ENCODE results near the gene TOX3. TPM values are rescaled to one million over a fixed set of nuclear protein-coding genes. Genes with fewer than 3 reads are reported as not detected.

The TOX3 gene
- total and polyA plus RNA-seq, 2 of the 13 experiments (the other 11 are each of a cell fraction or from before 2014, with no cell fraction given), result 14.5 to 98.6 TPM

DNA sequence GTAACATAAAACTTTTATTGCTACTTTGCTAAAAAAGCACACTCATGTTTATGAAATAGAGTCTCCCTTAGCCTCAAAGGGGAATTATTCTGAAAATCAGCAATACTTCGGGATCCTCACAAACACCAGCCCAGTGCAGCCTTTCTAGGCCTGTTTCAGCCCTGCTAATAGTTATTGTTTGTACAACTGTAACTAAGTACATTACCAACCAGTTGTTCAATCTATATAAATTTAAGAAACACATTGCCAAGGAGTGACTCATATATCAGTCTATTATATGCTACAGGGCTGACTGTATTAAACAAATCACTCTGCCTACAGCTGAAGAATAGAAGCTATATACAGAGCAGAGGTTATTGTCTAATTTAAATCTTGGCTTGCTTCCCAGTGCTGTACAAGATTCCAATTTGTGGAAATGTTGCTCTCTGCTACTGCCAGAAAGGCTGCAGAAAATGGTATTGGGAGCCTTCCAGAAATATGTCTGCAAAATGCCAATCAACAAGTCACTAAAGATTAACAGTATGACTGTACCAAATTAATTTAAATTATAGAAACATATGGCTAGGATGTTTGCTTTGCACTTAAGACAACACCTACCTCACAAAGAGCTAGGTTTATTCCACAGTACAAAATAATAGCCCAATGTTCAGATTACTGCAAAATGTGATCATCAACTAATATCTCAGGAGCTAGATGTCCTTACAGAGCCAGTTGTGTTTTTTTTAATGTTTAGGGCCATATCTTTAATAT lies 49.7 kb downstream of the TOX3 start (continued):
- TF ChIP-seq PRDM10 (CRISPR knock-in tag; IDR thresholded peaks at IDR 0.05; ENCODE audit: low read depth) (no peak), TCF12 (IDR thresholded peaks at IDR 0.05) (no peak), TCF12 (CRISPR knock-in tag; IDR thresholded peaks at IDR 0.05) (no peak), KLF6 (CRISPR knock-in tag; IDR thresholded peaks at IDR 0.05) (no peak), TFAP4 (IDR thresholded peaks at IDR 0.05; ENCODE audit: borderline replicate concordance, low read depth) (0 out of 2 replicates have a peak, but pooled peaks have one; percentile 33), ZMYM4 (CRISPR knock-in tag; IDR thresholded peaks at IDR 0.05) (no peak), SRSF1 (optimal IDR thresholded peaks at IDR 0.05; ENCODE audit: low read depth, low read length) (no peak), ZBTB21 (CRISPR knock-in tag; IDR thresholded peaks at IDR 0.05) (no peak), ATRX (CRISPR knock-in tag; IDR thresholded peaks at IDR 0.05; ENCODE audit: borderline replicate concordance) (no peak), POLR2G (IDR thresholded peaks at IDR 0.05; ENCODE audit: low read depth, low read length) (0 out of 2 replicates have a peak, but pooled peaks have one; percentile 27)
- TF ChIP-seq, protein P1, sequence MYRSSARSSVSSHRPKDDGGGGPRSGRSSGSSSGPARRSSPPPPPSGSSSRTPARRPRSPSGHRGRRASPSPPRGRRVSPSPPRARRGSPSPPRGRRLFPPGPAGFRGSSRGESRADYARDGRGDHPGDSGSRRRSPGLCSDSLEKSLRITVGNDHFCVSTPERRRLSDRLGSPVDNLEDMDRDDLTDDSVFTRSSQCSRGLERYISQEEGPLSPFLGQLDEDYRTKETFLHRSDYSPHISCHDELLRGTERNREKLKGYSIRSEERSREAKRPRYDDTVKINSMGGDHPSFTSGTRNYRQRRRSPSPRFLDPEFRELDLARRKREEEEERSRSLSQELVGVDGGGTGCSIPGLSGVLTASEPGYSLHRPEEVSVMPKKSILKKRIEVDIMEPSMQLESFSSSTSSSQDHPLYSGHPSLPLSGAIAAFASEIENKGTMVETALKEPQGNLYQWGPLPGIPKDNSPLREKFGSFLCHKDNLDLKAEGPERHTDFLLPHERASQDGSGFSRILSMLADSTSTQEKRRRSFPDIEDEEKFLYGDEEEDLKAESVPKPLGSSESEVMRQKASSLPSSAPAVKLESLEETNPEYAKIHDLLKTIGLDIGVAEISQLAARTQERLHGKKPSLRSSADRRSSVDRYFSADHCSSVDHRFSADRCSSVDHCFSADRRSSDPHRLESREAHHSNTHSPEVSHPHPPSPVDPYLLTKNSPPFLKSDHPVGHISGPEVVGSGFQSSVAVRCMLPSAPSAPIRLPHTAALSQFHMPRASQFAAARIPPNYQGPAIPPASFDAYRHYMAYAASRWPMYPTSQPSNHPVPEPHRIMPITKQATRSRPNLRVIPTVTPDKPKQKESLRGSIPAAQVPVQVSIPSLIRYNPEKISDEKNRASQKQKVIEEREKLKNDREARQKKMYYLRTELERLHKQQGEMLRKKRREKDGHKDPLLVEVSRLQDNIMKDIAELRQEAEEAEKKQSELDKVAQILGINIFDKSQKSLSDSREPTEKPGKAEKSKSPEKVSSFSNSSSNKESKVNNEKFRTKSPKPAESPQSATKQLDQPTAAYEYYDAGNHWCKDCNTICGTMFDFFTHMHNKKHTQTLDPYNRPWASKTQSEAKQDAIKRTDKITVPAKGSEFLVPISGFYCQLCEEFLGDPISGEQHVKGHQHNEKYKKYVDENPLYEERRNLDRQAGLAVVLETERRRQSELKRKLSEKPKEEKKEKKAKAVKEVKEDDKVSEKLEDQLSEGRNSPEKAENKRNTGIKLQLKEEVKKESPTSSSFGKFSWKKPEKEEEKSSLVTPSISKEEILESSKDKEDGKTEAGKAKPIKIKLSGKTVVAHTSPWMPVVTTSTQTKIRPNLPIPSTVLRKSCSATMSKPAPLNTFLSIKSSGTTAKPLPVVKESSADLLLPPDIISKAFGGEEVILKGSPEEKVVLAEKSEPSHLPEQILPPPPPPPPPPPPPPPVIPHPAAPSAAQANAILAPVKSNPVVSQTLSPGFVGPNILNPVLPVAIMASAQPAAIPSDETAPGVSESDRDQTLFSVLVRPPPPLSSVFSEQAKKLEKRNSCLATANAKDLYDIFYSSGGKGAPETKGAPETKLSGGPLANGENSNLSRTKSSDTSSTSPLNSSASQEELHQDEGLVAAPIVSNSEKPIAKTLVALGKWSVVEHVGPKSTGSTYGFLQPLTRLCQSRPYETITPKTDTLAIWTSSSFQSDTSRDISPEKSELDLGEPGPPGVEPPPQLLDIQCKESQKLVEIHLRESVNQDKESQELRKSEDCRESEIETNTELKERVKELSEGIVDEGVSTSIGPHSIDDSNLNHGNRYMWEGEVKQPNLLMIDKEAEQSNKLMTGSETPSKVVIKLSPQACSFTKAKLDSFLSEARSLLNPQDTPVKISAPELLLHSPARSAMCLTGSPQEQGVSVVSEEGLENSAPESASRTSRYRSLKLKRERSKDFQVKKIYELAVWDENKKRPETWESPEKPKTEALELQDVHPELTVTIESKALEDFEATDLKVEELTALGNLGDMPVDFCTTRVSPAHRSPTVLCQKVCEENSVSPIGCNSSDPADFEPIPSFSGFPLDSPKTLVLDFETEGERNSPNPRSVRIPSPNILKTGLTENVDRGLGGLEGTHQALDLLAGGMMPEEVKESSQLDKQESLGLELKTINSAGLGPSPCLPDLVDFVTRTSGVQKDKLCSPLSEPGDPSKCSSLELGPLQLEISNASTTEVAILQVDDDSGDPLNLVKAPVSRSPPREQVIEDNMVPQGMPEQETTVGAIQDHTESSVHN (CRISPR knock-in tag; IDR thresholded peaks at IDR 0.05), result no peak
- TF ChIP-seq, protein P2, sequence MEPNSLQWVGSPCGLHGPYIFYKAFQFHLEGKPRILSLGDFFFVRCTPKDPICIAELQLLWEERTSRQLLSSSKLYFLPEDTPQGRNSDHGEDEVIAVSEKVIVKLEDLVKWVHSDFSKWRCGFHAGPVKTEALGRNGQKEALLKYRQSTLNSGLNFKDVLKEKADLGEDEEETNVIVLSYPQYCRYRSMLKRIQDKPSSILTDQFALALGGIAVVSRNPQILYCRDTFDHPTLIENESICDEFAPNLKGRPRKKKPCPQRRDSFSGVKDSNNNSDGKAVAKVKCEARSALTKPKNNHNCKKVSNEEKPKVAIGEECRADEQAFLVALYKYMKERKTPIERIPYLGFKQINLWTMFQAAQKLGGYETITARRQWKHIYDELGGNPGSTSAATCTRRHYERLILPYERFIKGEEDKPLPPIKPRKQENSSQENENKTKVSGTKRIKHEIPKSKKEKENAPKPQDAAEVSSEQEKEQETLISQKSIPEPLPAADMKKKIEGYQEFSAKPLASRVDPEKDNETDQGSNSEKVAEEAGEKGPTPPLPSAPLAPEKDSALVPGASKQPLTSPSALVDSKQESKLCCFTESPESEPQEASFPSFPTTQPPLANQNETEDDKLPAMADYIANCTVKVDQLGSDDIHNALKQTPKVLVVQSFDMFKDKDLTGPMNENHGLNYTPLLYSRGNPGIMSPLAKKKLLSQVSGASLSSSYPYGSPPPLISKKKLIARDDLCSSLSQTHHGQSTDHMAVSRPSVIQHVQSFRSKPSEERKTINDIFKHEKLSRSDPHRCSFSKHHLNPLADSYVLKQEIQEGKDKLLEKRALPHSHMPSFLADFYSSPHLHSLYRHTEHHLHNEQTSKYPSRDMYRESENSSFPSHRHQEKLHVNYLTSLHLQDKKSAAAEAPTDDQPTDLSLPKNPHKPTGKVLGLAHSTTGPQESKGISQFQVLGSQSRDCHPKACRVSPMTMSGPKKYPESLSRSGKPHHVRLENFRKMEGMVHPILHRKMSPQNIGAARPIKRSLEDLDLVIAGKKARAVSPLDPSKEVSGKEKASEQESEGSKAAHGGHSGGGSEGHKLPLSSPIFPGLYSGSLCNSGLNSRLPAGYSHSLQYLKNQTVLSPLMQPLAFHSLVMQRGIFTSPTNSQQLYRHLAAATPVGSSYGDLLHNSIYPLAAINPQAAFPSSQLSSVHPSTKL (CRISPR knock-in tag; IDR thresholded peaks at IDR 0.05), result peak; percentile 50; the same call in 1 of the 2 replicates
